Neural cell (in vitro differentiated cells): Measurements from ENCODE around the gene FAM240A.

Experiments
- EP300 ChIP-seq: fragments of 450-650 bp; conservative IDR thresholded peaks from 2 replicates; pipeline ENCODE4 v1.6.1; 2014; ENCODE audit warnings: antibody characterized with exemption, mild to moderate bottlenecking, moderate library complexity; ENCODE audit not compliant: poor library complexity, severe bottlenecking
- EZH2 ChIP-seq: fragments of 200-600, 300-800 bp; shearing (Covaris generic), sonication (generic); IDR thresholded peaks from 2 replicates; pipeline ENCODE4 v1.6.1; 2014; ENCODE audit warnings: antibody characterized with exemption, low read length, borderline replicate concordance, mild to moderate bottlenecking; ENCODE audit not compliant: insufficient read depth, poor library complexity, severe bottlenecking
- POLR2AphosphoS5 ChIP-seq: IDR thresholded peaks from 2 replicates; pipeline ENCODE4 v1.6.1; 2012
- SMC3 ChIP-seq: fragments of 450-650 bp; conservative IDR thresholded peaks from 2 replicates; pipeline ENCODE4 v1.6.1; 2014; ENCODE audit warnings: antibody characterized with exemption, mild to moderate bottlenecking, moderate library complexity; ENCODE audit not compliant: poor library complexity
- TAF1 ChIP-seq: IDR thresholded peaks from 2 replicates; pipeline ENCODE4 v1.6.1; 2012; ENCODE audit warnings: low read depth
- TF ChIP-seq, protein P1 (sequence below): fragments of 450-650 bp; IDR thresholded peaks from 2 replicates; pipeline ENCODE4 v1.5.1; 2014; ENCODE audit warnings: antibody characterized with exemption, mild to moderate bottlenecking, moderate library complexity; ENCODE audit not compliant: poor library complexity, severe bottlenecking

GRCh38 chr3:46607603-46608028 is 4.7 kb upstream of the FAM240A start:
- TF ChIP-seq, protein P1, sequence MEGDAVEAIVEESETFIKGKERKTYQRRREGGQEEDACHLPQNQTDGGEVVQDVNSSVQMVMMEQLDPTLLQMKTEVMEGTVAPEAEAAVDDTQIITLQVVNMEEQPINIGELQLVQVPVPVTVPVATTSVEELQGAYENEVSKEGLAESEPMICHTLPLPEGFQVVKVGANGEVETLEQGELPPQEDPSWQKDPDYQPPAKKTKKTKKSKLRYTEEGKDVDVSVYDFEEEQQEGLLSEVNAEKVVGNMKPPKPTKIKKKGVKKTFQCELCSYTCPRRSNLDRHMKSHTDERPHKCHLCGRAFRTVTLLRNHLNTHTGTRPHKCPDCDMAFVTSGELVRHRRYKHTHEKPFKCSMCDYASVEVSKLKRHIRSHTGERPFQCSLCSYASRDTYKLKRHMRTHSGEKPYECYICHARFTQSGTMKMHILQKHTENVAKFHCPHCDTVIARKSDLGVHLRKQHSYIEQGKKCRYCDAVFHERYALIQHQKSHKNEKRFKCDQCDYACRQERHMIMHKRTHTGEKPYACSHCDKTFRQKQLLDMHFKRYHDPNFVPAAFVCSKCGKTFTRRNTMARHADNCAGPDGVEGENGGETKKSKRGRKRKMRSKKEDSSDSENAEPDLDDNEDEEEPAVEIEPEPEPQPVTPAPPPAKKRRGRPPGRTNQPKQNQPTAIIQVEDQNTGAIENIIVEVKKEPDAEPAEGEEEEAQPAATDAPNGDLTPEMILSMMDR, result no peak
- no peak for TF ChIP-seq EZH2
- TF ChIP-seq POLR2AphosphoS5, result no peak
- TF ChIP-seq EP300, result no peak
- TF ChIP-seq SMC3, result no peak
- TF ChIP-seq TAF1, result no peak
